ENCODE data around the gene SDK1. TPM values are rescaled to one million over a fixed set of nuclear protein-coding genes. Genes with fewer than 3 reads are reported as not detected.

Gene SDK1
- total RNA-seq, 2 donors from 2014 or later = 4.8 to 13.2 TPM

DNA sequence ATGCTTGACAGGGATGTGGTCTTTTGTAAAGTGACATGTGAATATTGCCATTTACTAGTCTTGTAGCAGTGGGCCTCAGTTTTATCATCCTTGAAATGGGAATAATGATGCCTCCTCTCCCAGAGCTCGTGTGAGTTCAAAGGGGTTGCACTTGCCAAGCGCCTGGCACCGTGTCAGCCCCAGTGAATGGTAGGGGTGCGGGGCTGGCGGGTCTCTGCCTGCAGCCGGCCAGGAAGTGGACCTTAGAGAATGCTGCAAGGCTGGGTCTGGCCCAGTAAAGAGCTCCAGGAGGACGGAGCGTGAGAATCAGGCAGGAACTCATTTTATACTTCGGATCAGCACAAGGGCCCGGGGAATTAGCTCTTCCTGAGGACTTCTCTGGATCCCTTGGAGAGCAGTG lies 856.6 kb downstream of the SDK1 start:
- H3K27me3 ChIP-seq (replicated peaks; ENCODE audit: insufficient read depth) = no peaks in the 10 kb centered on the region
- H3K9me3 ChIP-seq = no peaks in the 10 kb centered on the region
- DNase-seq (ENCODE audit: low spot score) = no peak
- intact Hi-C loops (cut with DNase I) = no loop called here
- no peak for TF ChIP-seq CTCF (IDR thresholded peaks at IDR 0.05)
- TF ChIP-seq POLR2AphosphoS5 (IDR thresholded peaks at IDR 0.05) = no peak
- no peak for TF ChIP-seq POLR2A (IDR thresholded peaks at IDR 0.05)
- no peaks in the 10 kb centered on the region for H3K36me3 ChIP-seq
- H3K4me1 ChIP-seq (replicated peaks) = no peaks in the 10 kb centered on the region
- no peak overlapping the region for H3K4me3 ChIP-seq
- H3K27ac ChIP-seq = no peak overlapping the region
- 69% methylated on average over 10 of the region's 10 CpGs for WGBS

DNA sequence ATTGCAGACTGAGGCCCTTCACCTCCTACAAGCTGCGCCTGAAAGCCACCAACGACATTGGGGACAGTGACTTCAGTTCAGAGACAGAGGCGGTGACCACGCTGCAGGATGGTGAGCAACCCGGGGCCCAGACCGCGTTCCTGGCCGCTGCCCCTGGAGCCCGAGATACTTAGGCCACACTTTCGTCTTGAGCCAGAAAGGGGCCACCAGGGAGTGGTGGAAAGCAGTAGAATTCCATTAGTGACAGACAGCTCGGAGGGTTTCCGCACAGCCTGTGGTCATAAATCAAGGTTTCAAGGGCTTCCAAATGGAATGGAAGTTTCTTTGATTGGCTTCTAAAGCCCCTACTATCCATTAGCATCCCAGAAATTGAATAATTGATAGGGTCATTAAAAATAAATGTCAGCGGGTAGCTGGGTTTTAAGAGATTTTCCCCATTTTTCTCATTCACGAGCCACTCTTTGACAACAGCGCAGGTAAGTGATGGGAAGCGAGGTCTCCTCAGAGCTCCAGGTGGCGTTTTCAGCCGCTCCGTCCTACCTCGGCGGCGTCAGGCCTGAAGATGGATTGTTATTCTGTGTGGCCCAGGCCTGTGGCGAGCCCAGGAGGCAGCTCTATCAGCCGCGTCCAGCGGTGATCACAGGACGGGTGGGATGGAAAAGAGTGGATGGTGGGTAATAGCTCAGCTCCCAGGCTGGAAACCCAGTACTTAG lies 857.5 kb downstream of the SDK1 start:
- no peaks in the 10 kb centered on the region for H3K36me3 ChIP-seq
- H3K4me3 ChIP-seq = no peak overlapping the region
- H3K9me3 ChIP-seq = no peaks in the 10 kb centered on the region
- TF ChIP-seq CTCF (IDR thresholded peaks at IDR 0.05) (no peak), POLR2AphosphoS5 (IDR thresholded peaks at IDR 0.05) (no peak), POLR2A (IDR thresholded peaks at IDR 0.05) (no peak)
- WGBS = 95% methylated on average over 27 of the region's 27 CpGs
- H3K4me1 ChIP-seq (replicated peaks) = no peaks in the 10 kb centered on the region
- H3K27me3 ChIP-seq (replicated peaks; ENCODE audit: insufficient read depth) = no peaks in the 10 kb centered on the region
- no peak overlapping the region for H3K27ac ChIP-seq
- no peak for DNase-seq (ENCODE audit: low spot score)
- intact Hi-C loops (cut with DNase I) = no loop called here

GRCh38 chr7:4159154-4159501 lies 858.1 kb downstream of the SDK1 start:
- Histone ChIP-seq H3K4me1 (replicated peaks) (no peaks in the 10 kb centered on the region), H3K36me3 (no peaks in the 10 kb centered on the region), H3K27ac (no peak overlapping the region), H3K9me3 (no peaks in the 10 kb centered on the region), H3K4me3 (no peak overlapping the region), H3K27me3 (replicated peaks; ENCODE audit: insufficient read depth) (no peaks in the 10 kb centered on the region)
- 90% methylated on average over 5 of the region's 5 CpGs for WGBS
- intact Hi-C loops (cut with DNase I) = no loop called here
- DNase-seq (ENCODE audit: low spot score) = no peak
- TF ChIP-seq POLR2A (IDR thresholded peaks at IDR 0.05) = no peak
- no peak for TF ChIP-seq POLR2AphosphoS5 (IDR thresholded peaks at IDR 0.05)
- TF ChIP-seq CTCF (IDR thresholded peaks at IDR 0.05) = no peak

- Histone ChIP-seq H3K9me3 (no peaks in the 10 kb centered on the region), H3K4me3 (no peak overlapping the region), H3K27me3 (replicated peaks; ENCODE audit: insufficient read depth) (no peaks in the 10 kb centered on the region), H3K4me1 (replicated peaks) (no peaks in the 10 kb centered on the region), H3K36me3 (no peaks in the 10 kb centered on the region), H3K27ac (no peak overlapping the region)
- no peak for TF ChIP-seq POLR2AphosphoS5 (IDR thresholded peaks at IDR 0.05)
- no peak for TF ChIP-seq POLR2A (IDR thresholded peaks at IDR 0.05)
- no peak for TF ChIP-seq CTCF (IDR thresholded peaks at IDR 0.05)
- 76% methylated on average over 6 of the region's 6 CpGs for WGBS
- intact Hi-C loops (cut with DNase I) = no loop called here
- no peak for DNase-seq (ENCODE audit: low spot score)
These were observed 858.9 kb downstream of the SDK1 start for GRCh38 chr7:4159761-4160554.
